HG02970 (cell line): ENCODE data around the gene C1orf115.
"Not testable (repeated sequence)": the region's sequence is repeated elsewhere in the genome, so short reads cannot be mapped to it uniquely, and the experiment has no call there.

Source experiments
- ATAC-seq: cut with Tn5 transposase; IDR thresholded peaks from one replicate; pipeline ENCODE4 v1.9.1; 2021; ENCODE audit warnings: mild to moderate bottlenecking, moderate library complexity, moderate number of reproducible peaks; ENCODE audit not compliant: unreplicated experiment, low FRiP score

C1orf115 gene

GRCh38 chr1:220717800-220718640, 27.9 kb downstream of the C1orf115 start:
- ATAC-seq = no peak

GRCh38 chr1:220721266-220721665, 31.1 kb downstream of the C1orf115 start:
- not testable (repeated sequence) for ATAC-seq

DNA sequence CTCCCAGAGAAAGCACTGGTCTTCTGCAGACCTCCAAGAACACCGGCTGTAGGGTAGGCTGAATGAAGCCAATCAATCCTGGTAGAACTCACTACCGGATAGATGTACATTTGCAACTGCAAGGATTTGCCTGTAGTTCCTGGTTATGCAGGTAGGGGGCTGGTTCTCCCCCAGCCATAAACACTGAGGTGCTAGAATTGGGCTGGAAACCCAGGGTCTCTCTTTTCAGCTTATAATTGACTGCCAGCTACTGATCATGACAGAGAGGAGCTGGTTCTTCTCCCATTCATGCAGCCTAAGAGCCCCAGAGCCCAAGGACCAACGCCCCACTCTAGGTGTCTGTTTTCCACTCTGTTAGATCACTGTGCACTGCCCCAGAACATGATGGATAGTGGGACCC, 36.5 kb downstream of the C1orf115 start:
- ATAC-seq = no peak

DNA sequence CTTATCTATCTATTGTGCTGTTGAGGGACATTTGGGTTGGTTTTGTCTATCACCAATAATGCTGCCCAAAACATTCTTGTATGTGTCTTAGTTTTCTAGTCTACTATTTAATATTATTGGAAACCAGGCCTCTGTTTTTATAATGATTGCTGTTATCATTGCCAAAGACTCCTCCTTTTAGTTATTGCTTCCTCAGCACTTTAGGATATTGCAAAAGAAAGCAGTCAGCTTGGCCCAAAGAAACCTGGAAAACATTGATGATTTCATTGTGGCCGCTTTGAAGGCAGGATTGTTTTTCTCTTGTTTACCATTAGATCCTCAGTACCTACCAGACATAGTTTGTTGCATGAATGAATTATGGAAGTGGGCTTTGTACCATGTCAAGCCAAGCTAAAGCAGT, 37.4 kb downstream of the C1orf115 start:
- ATAC-seq = no peak

- ATAC-seq = no peak
These were observed 40.3 kb downstream of the C1orf115 start for GRCh38 chr1:220730486-220730885.

DNA sequence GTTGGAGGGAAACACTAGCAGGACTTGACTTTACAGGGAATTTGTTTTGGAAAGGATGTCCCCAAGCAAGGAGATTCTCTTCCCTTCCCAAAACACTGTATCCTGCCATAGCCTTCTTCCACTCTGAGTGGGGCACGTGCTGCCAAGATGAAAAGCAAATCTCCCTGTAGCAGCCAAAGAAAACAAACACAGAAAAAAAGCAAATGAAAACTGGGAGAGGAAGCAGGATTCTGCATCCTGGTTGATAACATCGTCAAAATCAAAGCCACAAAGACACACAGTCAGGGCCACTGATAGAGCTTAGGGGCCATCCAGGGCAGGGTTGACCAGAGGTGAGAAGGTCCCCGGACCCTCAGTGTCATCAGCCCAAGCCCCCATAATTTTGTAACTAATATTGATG, 42.0 kb downstream of the C1orf115 start:
- ATAC-seq = no peak

DNA sequence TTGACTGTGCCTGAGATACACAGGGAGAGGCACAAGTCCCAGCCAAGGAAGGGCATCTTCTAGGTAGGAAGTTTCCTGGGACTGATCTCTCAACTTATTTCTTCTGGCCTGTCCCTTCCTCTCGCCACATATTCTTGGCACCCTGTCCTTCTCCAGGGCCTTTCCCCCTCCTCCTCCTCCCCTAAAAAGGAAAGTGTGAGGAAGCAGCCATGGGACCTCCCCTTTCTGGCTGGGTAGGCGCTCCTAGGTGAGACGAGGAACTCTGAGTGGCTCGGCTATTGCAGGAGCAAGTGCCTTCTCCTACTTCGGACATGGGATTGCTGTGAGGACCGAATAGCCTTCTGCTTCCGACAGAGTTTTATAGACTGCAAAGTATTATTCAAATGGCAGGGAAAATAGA, 42.5 kb downstream of the C1orf115 start:
- ATAC-seq = no peak

DNA sequence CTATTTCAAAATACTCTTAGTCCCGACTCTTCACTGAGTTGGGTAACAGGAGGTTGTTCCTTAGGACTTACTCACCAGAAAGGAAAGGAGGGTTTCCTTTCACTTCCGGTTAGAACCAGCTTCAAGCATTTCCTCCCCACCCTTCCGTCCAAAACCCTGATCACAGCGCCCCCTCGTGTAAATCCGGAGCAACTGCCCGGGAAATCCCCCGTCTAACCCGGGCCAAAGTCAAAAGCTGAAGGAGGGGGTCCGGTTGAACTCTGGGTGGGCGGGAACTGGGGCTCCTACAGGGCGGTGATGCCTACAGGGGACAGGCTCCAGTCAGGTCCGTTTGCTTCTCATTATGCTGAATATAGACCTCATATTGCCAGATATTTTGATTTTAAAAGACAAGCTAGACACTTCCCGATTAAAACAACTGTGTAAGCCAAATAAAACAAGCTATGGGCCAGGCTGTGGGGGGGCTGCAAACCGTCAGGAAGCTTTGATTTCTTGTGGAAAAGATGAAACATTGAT, 43.0 kb downstream of the C1orf115 start:
- ATAC-seq = peak; percentile 88

DNA sequence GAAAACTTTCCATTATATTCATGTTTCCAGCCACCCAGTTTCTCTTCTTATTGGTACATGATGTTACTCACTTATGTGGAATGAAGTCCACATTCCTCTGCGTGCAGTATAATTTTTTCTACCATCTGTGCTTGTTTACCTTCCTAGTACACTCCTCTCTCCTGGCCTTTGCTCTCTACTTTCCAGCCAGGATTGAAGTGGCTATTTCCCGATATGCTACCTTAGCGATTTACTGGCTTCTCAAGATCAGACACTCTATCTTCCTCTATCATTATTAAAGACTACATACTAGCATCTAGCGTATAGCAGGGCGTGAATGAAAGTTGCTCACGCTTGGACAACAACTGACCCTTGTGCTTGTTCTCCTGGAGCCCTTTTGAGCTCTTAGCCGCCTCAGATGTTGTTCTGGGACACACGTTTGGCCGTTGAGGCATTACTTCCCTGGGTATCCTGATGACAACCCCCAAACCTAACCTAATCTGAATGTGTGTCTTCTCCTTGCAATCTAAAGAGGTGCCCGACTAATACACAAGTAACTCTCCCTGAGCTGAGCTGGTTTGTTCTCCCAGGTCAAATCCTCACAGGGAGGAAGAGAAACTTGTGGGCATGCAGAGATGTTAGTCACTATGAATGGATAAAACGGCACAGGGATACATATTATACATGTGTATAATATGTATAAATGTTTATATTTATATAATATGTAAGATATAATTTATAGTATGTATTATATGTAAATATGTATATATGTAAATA, 44.6 kb downstream of the C1orf115 start:
- ATAC-seq = no peak

DNA sequence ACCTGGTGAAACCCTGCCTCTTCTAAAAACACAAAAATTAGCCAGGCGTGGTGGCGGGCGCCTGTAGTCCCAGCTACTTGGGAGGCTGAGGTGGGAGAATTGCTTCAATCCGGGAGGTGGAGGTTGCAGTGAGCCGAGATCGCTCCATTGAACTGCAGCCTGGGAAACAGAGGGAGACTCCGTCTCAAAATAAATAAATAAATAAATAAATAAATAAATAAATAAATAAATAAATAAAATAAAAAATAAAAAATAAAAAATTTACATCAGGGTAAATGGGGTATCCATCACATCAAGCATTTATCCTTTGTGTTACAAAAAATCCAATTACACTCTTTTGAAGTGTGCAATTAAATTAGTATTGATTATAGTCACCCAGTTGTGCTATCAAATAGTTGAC, 46.1 kb downstream of the C1orf115 start:
- not testable (repeated sequence) for ATAC-seq

DNA sequence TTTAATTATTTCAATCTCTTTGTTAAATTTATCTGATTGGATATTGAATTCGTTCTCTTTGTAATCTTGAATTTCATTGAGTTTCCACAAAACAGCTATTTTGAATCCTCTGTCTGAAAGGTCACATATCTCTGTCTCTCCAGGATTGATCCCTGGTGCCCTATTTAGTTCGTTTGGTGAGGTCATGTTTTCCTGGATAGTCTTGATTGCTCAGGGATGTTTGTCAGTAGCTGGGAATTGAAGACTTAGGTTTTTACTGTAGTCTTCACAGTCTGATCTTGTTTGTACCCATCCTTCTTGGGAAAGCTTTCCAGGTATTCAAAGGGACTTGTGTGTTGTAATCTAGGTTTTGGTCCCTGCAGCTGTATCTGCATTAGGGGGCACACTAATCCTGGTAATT, 51.2 kb downstream of the C1orf115 start:
- no peak for ATAC-seq

DNA sequence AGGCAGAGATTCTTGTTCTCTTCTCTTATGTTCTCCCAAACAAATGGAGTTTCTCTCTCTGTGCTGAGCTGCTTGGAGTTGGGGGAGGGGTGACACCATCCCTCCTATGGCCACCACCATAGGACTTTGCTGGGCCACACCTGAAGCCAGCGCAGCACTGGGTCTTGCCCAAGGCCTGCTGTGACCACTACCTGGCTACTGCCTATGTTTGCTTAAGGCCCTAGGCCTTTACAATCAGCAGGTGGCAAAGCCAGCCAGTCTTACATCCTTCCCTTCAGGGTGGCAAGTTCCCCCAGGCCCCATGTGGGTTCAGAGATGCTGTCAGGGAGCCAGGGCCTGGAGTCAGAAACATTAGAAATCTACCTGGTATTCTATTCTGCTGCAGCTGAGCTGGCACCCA, 51.7 kb downstream of the C1orf115 start:
- no peak for ATAC-seq

GRCh38 chr1:220742520-220742919, 52.4 kb downstream of the C1orf115 start:
- no peak for ATAC-seq

- ATAC-seq = no peak
These were observed 56.7 kb downstream of the C1orf115 start for GRCh38 chr1:220746851-220747250.

DNA sequence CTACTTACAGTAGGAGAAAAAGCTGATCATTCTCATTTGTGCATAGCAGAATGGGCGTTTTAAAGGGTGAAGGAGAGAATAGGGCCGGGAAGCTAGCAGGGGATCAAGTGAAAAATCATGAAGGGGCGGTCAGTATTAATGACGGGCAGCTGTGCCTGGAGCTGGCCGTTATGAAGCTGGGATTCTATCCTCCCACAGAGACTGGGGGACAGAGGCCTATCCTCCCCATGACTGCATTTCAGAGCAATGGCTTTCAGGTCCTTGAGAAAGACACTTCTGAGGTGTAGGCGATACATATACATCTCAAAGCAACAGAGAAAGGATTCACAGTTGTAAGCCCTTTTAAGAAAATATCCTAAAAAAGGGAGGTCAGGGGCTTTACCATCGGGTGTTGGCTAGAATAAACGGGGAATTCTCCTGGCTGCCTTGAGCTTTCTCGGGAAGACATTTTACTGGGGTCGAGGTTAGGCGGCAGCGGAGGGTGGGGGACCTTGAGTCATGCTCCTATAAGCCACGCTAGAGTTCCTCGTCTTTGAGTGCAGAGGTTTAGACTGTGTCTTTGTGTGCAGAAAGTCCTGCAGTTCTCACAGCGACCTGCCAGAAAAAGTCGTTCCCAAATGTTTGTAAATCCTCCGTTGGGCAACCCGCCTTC, 57.4 kb downstream of the C1orf115 start:
- no peak for ATAC-seq

GRCh38 chr1:220748089-220748934, 58.1 kb downstream of the C1orf115 start, which contains the start of gene MTARC2:
MTARC2 (plus strand) TSS chr1:220748322; CDS start chr1:220748532, 210 bp downstream.
- peak; percentile 79 for ATAC-seq
